ENCODE results near the gene MTCH1. TPM values are rescaled to one million over a fixed set of nuclear protein-coding genes. Genes with fewer than 3 reads are reported as not detected.

Gene MTCH1
- total RNA-seq, 1 experiment from 2014 or later = 241 TPM

- Histone ChIP-seq H3F3A (ENCODE audit: insufficient read depth, low read depth) (no peaks in the 10 kb centered on the region), H3K27me3 (ENCODE audit: insufficient read depth, low read depth) (peaks cover 3% of the 10 kb centered on the region; the same call in 1 of the 2 replicates), H3K9me3 (ENCODE audit: insufficient read depth, low read depth) (no peaks in the 10 kb centered on the region), H4K20me1 (ENCODE audit: insufficient read depth) (no peaks in the 10 kb centered on the region), H3K4me1 (replicated peaks; ENCODE audit: insufficient read depth) (no peaks in the 10 kb centered on the region), H3K36me3 (ENCODE audit: low read depth) (no peaks in the 10 kb centered on the region), H2AFZ (no peak within 1 kb of the TSS), H3K79me2 (ENCODE audit: low read depth) (no peaks in the 10 kb centered on the region), H3K9me2 (ENCODE audit: insufficient read depth) (no peaks in the 10 kb centered on the region), H3K4me3 (no peak within 1 kb of the TSS), H3K4me2 (no peak within 1 kb of the TSS), H3K27ac (no peak within 1 kb of the TSS)
- no peak for TF ChIP-seq CTCF (conservative IDR thresholded peaks at IDR 0.05)
- TF ChIP-seq EZH2 (IDR thresholded peaks at IDR 0.05; ENCODE audit: low read depth) = no peak
- BruUV-seq (replicated peaks) = no TSS peak
- intact Hi-C loops (cut with micrococcal nuclease; ENCODE audit: unreplicated experiment) = no loop called here
- CTCF ChIA-PET = interaction anchor here (0.5 kb wide), 1 partner anchor 280 kb away, joined by 3 read pairs; no protein-coding TSS in a partner anchor
- POLR2A ChIA-PET (ENCODE audit: unreplicated experiment) = interaction anchor here (1.1 kb wide), 1 partner anchor 19 kb away, joined by 8 read pairs; the partner anchor contains the start of gene MTCH1
- DNase-seq = no peak
Observed at GRCh38 chr6:37005061-37005810, 19.2 kb upstream of the MTCH1 start, which contains the start of gene FGD2. Gene FGD2 (plus strand): TSS chr6:37005655. CDS start chr6:37005818, 163 bp downstream.

GRCh38 chr6:37004044-37004980 is 18.3 kb upstream of the MTCH1 start:
- no peak for DNase-seq
- Histone ChIP-seq H4K20me1 (ENCODE audit: insufficient read depth) (no peaks in the 10 kb centered on the region), H3K27ac (no peak overlapping the region), H3K27me3 (ENCODE audit: insufficient read depth, low read depth) (peaks cover 3% of the 10 kb centered on the region; the same call in 1 of the 2 replicates), H3K79me2 (ENCODE audit: low read depth) (no peaks in the 10 kb centered on the region), H3K36me3 (ENCODE audit: low read depth) (no peaks in the 10 kb centered on the region), H3K4me3 (no peak overlapping the region), H3K9me2 (ENCODE audit: insufficient read depth) (no peaks in the 10 kb centered on the region), H3K4me2 (no peak overlapping the region), H3K9me3 (ENCODE audit: insufficient read depth, low read depth) (no peaks in the 10 kb centered on the region), H3K4me1 (replicated peaks; ENCODE audit: insufficient read depth) (no peaks in the 10 kb centered on the region), H3F3A (ENCODE audit: insufficient read depth, low read depth) (no peaks in the 10 kb centered on the region), H2AFZ (no peak overlapping the region)
- ChIA-PET CTCF (no interaction called here), POLR2A (ENCODE audit: unreplicated experiment) (no interaction called here)
- no TSS peak for BruUV-seq (replicated peaks)
- intact Hi-C loops (cut with micrococcal nuclease; ENCODE audit: unreplicated experiment) = no loop called here
- TF ChIP-seq EZH2 (IDR thresholded peaks at IDR 0.05; ENCODE audit: low read depth) = no peak
- TF ChIP-seq CTCF (conservative IDR thresholded peaks at IDR 0.05) = no peak

- Histone ChIP-seq H2AFZ (no peak overlapping the region), H3K79me2 (ENCODE audit: low read depth) (no peaks in the 10 kb centered on the region), H3F3A (ENCODE audit: insufficient read depth, low read depth) (no peaks in the 10 kb centered on the region), H3K4me3 (no peak overlapping the region), H3K27me3 (ENCODE audit: insufficient read depth, low read depth) (peaks cover 3% of the 10 kb centered on the region; the same call in 1 of the 2 replicates), H3K36me3 (ENCODE audit: low read depth) (no peaks in the 10 kb centered on the region), H4K20me1 (ENCODE audit: insufficient read depth) (no peaks in the 10 kb centered on the region), H3K4me1 (replicated peaks; ENCODE audit: insufficient read depth) (no peaks in the 10 kb centered on the region), H3K9me2 (ENCODE audit: insufficient read depth) (no peaks in the 10 kb centered on the region), H3K27ac (no peak overlapping the region), H3K4me2 (no peak overlapping the region), H3K9me3 (ENCODE audit: insufficient read depth, low read depth) (no peaks in the 10 kb centered on the region)
- TF ChIP-seq CTCF (conservative IDR thresholded peaks at IDR 0.05) (no peak), EZH2 (IDR thresholded peaks at IDR 0.05; ENCODE audit: low read depth) (no peak)
- ChIA-PET CTCF (no interaction called here), POLR2A (ENCODE audit: unreplicated experiment) (no interaction called here)
- no peak for DNase-seq
- intact Hi-C loops (cut with micrococcal nuclease; ENCODE audit: unreplicated experiment) = no loop called here
- BruUV-seq (replicated peaks) = no TSS peak
Observed at GRCh38 chr6:36999751-37000125, 13.7 kb upstream of the MTCH1 start.
